Stimulated activated naive CD8-positive, alpha-beta T cell treated with anti-CD3 and anti-CD28 coated beads, Interleukin-15, Interleukin-2, amounts not matched to agents 100 U/mL and 50 U/mL, for 24 hours (primary cell): ENCODE results near the gene SH3BGRL.

ENCODE experiments used
- ATAC-seq: fragments of 150-1000 bp; cut with Tn5 transposase; one replicate; pipeline ENCODE4 v1.10.0; 2021
- DNase-seq: peaks from one replicate; pipeline ENCODE4 v3.0.0; 2021

SH3BGRL gene

GRCh38 chrX:81201671-81202455 lies at the start of gene SH3BGRL, which contains the start of gene HMGN5:
Gene SH3BGRL (plus strand): TSS chrX:81202102. CDS start chrX:81202201, 99 bp downstream.
Gene HMGN5 (minus strand): TSS chrX:81201913. CDS start chrX:81121549, 80,364 bp downstream.
- DNase-seq, result peak; percentile 68
- ATAC-seq, result peak; percentile 99

DNA sequence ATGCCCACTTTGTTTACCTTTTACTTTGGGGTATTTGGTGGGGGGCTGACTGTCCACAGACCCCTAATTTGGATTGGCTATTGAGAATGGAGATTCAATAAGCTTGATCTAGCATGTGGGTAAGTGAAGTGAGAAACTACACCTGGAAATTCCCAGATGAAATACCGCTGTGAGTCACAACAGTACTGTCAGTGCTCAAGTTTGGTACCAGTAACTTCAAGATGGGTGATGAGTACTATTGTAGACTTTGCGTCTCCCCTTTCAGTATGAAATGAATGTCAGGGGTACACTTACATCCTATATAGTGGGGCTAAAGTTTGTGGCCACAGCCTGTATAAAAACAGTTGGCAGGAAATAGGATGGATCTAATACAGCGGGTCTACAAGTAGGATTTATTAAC lies 33.5 kb upstream of the SH3BGRL start:
- DNase-seq (no peak), ATAC-seq (no peak)

DNA sequence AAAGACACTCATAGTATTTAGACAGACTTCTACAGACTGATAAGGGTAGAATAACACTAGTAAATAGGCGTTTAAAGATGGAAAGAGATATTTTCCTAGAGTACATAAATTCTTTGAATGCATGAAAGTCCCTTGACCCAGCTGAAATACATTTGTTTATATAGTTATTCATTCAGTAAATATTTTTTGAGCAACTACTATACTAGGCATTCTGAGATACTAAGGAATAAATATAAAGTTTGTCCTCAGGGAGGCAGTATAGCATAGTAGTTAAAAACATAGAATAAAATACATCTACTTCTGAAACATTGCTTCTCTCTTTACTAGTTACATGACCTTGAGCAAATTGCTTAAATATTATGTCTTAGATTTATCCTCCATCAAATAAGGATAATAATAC lies 27.6 kb upstream of the SH3BGRL start:
- DNase-seq (no peak), ATAC-seq (no peak)

DNA sequence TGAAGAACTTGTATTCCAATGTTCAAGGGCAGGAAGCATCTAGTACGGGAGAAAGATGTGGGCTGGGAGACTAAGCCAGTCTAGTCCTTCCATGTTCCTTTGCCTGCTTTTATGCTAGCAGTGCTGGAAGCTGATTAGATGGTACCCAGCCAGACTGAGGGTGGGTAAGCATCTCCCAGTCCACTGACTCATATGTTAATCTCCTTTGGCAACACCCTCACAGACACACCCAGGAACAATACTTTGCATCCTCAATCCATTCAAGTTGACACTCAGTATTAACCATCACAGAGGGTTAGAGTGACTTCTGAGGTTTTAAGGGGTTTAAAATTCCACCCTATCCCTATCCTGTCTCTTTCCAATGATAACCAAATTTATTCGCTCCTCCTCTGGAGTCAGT lies 6.6 kb upstream of the SH3BGRL start:
- ATAC-seq (no peak), DNase-seq (no peak)

- DNase-seq (peak; percentile 55), ATAC-seq (peak; percentile 63)
These were observed 6.2 kb upstream of the SH3BGRL start for GRCh38 chrX:81195712-81196111.

DNA sequence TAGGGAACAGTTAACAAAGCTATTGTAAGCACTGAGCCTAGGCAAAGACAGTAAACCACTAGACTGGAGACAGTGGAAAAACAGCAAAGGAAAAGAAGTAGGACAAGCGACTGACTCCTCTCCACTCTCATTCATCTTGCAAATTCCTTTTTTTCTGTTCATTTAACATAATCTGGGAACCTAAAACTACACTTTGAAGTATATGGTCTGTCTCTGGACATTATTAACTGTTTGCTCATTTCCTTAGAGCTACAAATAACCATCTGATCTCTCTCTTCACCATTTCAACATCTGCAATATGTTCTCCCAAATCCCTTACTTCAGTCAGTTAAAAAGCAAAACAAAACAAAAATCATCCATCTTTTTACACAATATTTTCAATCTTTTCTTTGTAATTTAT lies 831 bp upstream of the SH3BGRL start:
- ATAC-seq (no peak), DNase-seq (no peak)

GRCh38 chrX:81202456-81202819 lies 536 bp downstream of the SH3BGRL start:
- no peak for DNase-seq
- ATAC-seq, result peak; percentile 16

- no peak for ATAC-seq
- no peak for DNase-seq
These were observed 1.0 kb downstream of the SH3BGRL start for GRCh38 chrX:81202943-81203342.

GRCh38 chrX:81205551-81205950 lies 3.6 kb downstream of the SH3BGRL start:
- DNase-seq, result no peak
- ATAC-seq, result no peak

GRCh38 chrX:81206476-81206875 lies 4.6 kb downstream of the SH3BGRL start:
- ATAC-seq (no peak), DNase-seq (no peak)

DNA sequence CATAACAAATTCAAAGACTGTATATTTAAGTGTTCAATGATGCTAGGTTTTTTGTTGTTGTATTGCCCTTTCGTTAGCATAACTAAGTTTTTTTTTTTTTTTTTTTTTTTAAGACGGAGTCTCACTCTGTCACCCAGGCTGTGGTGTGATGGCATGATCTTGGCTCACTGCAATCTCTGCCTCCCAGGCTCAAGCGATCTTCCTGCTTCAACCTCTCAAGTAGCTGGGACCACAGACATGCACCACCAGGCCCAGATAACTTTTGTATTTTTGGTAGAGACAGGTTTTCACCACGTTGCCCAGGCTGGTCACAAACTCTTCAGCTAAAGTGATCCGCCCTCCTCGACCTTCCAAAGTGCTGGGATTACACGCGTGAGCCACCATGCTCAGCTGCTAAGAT lies 7.0 kb downstream of the SH3BGRL start:
- DNase-seq (no peak), ATAC-seq (no peak)

GRCh38 chrX:81215685-81216084 lies 13.8 kb downstream of the SH3BGRL start:
- ATAC-seq, result no peak
- no peak for DNase-seq

- no peak for DNase-seq
- ATAC-seq, result no peak
These were observed 27.3 kb downstream of the SH3BGRL start for GRCh38 chrX:81229229-81229628.

GRCh38 chrX:81229901-81230300 lies 28.0 kb downstream of the SH3BGRL start:
- ATAC-seq (no peak), DNase-seq (no peak)

GRCh38 chrX:81231476-81231875 lies 29.6 kb downstream of the SH3BGRL start:
- DNase-seq, result no peak
- no peak for ATAC-seq

GRCh38 chrX:81232218-81232617 lies 30.3 kb downstream of the SH3BGRL start:
- no peak for ATAC-seq

GRCh38 chrX:81237516-81237915 lies 35.6 kb downstream of the SH3BGRL start:
- DNase-seq, result no peak
- no peak for ATAC-seq

More at GRCh38 chrX:81232218-81232617, 30.3 kb downstream of the SH3BGRL start:
- no peak for DNase-seq

DNA sequence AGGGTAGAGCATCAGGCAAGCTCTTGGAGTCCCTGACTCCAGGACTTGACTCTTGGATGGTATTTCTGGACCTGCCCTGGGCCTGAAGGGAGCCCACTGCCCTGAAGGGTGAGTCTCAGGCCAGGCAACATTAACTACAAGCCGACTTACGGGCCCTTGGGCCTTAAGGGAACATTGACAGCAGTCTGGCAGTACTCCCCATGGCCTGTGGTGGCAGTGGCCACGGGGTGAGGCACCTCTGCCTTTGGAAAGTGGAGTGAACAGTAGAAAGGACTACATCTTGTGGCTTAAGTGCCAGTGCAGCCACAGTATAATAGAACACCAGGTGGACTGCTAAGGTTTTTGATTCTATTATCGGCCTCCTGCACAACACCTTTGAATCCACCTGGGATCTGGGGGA lies 36.3 kb downstream of the SH3BGRL start:
- no peak for ATAC-seq
- DNase-seq, result no peak

DNA sequence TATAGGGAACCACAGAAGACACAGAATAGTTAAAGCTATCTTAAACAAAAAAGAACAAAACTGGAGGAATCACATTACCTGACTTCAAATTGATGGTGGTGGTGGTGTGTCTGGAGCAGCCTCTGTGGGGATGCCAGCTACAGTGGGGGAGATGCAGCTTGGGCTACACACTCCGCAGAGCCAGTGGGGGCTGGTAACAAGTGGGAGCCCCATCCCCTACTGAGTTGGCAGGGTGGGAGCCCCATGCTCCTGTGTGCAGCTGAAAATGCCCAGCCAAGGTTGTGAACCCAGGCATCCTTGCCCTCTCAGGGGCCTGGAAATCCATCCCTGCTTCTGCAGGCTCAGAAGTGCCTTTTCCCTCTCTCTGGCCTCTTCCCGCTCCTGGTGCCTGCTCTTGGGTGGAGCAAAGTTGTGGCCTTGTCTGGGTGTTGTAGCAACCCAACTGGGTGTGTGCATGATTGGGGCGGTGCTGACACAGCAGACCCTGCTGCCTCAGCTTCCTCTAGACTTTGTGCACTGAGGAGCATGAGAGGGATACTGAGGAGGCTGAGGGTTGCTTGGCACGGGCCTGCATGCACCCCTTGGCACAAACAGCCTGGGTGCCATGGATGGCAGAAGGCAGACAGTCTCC lies 38.9 kb downstream of the SH3BGRL start:
- ATAC-seq (no peak), DNase-seq (no peak)

- no peak for ATAC-seq
- no peak for DNase-seq
These were observed 39.9 kb downstream of the SH3BGRL start for GRCh38 chrX:81241753-81242152.

DNA sequence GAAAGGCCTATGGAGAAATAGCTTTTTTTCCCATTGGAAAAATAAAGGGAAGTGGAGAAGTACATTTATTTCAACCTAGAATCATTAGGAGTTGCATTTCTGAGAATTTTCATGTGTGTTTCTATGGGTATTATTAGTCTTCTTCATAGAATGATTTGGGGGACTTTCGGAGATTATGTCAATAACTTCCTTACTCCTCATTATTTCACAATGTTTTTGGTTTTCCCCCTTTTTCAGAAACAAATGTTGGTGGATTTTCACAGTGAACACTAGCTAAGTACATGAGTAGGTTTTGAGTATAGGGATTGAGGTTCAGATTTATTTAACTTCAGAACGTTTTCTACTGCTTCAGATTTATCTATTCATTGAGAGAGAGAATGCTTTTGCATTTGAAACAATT lies 54.0 kb downstream of the SH3BGRL start:
- ATAC-seq (no peak), DNase-seq (no peak)

DNA sequence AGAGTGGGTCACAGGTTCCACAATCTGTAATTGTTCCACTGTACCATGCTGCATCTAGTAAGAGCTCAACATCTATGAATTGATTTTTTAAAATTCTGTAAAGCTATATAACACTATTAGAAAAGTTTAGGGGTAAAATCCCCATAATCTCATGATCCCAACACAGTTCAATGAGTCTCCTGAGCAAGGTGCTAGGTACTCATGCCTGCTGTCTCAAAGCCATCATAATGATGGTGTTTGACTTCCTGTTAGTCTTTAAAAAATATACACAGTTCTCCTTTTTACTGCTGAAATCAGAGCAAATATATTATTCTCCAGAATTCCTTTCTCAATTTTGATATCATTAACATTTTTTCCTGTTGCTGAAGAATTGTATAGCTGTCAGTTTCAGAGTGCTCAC lies 55.9 kb downstream of the SH3BGRL start:
- no peak for DNase-seq
- ATAC-seq, result no peak

DNA sequence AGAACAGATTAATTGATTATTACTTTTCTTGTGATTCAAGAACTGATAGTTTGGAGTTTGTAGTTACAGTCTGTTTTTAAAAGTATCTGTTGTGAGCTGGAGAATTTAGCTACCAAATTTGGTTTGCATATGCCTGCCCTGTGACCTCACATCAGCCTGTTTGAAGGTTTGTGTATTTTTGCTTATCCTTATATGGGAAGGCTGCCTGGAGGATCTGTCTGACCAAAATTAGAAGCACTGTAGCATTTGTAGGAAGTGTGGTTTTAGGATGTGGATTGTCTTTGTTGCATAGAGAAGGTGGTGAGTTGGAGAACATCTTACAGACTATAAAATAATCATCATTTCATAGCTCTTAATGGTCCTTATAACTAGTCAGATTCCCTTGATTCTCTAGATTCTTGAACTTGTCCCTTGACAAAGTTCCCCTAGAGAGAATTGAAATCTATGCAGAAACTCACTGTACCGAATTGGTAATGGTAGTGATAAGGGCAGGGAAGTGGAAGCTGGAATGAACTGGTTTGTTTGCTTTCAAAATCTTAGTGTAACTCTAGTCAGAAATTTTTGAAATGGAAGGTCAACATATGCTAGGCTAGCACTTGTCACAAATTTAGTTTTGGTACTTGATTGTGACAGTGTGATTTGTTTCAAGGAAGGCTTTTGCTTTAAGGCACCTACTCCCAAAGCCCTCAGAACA lies 57.3 kb downstream of the SH3BGRL start:
- ATAC-seq (no peak), DNase-seq (no peak)
